ENCODE measurements around the gene FAM228B. TPM values are rescaled to one million over a fixed set of nuclear protein-coding genes. Genes with fewer than 3 reads are reported as not detected.

Gene FAM228B
- total and polyA plus RNA-seq, 2 donors (not counting 1 experiment from before 2014, with no cell fraction given) = 11.9 to 13.1 TPM

DNA sequence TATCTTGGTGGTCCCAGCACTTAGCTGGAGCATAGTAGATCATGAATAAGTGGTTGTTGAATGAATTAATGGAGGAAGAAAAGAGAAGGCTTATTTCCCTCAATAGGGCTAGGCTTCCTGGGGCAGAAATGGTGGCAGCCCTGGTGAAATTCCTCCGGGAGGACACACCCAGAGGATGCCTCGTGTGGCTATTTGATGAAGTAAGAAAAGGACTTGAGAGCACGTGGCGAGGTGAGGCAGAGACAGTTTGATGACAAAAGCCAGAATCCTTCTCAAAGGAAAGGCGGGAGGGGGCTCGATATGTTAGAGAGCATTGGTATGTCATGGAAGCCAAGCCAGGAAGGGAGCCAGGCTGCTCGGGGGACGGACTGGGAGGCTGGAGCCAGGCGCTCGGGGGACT is 66.3 kb downstream of the FAM228B start:
- no peak overlapping the region for H3K4me3 ChIP-seq (replicated peaks in 1 of 4; ENCODE audit: control extremely low read depth in 1 of 4, insufficient read depth in 1 of 4, low read depth in 3 of 4, low read length in 4 of 4)
- H3K9ac ChIP-seq (ENCODE audit: insufficient read depth, low read length) = no peak overlapping the region
- H3K27me3 ChIP-seq (ENCODE audit: control insufficient read depth, insufficient read depth, low read length) = no peaks in the 10 kb centered on the region
- H3K4me2 ChIP-seq (ENCODE audit: extremely low read depth, insufficient read depth, low read length) = no peak overlapping the region
- no peaks in the 10 kb centered on the region for H3K9me3 ChIP-seq (ENCODE audit: control insufficient read depth, insufficient read depth, low read depth, low read length)
- H3K4me1 ChIP-seq (ENCODE audit: control insufficient read depth, extremely low read depth, insufficient read depth, low read length) = no peaks in the 10 kb centered on the region
- H4K20me1 ChIP-seq (ENCODE audit: control insufficient read depth, extremely low read depth, insufficient read depth, low read length) = no peaks in the 10 kb centered on the region
- TF ChIP-seq, protein P1, sequence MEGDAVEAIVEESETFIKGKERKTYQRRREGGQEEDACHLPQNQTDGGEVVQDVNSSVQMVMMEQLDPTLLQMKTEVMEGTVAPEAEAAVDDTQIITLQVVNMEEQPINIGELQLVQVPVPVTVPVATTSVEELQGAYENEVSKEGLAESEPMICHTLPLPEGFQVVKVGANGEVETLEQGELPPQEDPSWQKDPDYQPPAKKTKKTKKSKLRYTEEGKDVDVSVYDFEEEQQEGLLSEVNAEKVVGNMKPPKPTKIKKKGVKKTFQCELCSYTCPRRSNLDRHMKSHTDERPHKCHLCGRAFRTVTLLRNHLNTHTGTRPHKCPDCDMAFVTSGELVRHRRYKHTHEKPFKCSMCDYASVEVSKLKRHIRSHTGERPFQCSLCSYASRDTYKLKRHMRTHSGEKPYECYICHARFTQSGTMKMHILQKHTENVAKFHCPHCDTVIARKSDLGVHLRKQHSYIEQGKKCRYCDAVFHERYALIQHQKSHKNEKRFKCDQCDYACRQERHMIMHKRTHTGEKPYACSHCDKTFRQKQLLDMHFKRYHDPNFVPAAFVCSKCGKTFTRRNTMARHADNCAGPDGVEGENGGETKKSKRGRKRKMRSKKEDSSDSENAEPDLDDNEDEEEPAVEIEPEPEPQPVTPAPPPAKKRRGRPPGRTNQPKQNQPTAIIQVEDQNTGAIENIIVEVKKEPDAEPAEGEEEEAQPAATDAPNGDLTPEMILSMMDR (conservative IDR thresholded peaks at IDR 0.05 in 1 of 2, IDR thresholded peaks at IDR 0.05 in 1 of 2; ENCODE audit: low read depth in 1 of 2, low read length in 2 of 2) = no peak
- no peak for TF ChIP-seq EZH2 (IDR thresholded peaks at IDR 0.05; ENCODE audit: low read length, missing control alignments)
- H3K27ac ChIP-seq (ENCODE audit: insufficient read depth, low read length) = no peak overlapping the region
- no peak overlapping the region for H2AFZ ChIP-seq (ENCODE audit: low read length)
- H3K36me3 ChIP-seq (ENCODE audit: control insufficient read depth, insufficient read depth, low read length) = no peaks in the 10 kb centered on the region
- no peaks in the 10 kb centered on the region for H3K79me2 ChIP-seq (ENCODE audit: control insufficient read depth, insufficient read depth, low read length)
- DNase-seq (ENCODE audit: low read depth in 2 of 2) = no peak

DNA sequence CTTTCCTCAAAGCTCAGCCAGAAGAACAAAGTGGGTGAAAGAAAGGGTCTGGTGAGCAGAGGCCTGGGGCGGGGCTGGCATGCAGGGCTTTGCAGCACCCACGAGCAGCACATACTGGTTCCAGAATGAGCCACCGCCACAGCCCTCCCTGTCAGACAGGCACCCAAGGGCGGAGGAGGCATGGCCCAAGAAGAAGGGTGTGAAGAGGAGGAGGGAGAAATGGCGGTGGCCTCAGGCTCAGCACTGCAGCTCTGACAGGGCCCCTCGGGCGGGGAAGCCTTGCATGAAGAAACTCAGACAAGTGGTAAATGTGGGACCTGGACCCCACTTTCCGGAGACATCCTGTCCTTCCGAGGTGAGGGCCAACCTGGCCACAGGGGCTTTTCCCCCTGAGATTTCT is 67.2 kb downstream of the FAM228B start:
- H3K27ac ChIP-seq (ENCODE audit: insufficient read depth, low read length) = no peak overlapping the region
- no peaks in the 10 kb centered on the region for H3K4me1 ChIP-seq (ENCODE audit: control insufficient read depth, extremely low read depth, insufficient read depth, low read length)
- H3K9ac ChIP-seq (ENCODE audit: insufficient read depth, low read length) = no peak overlapping the region
- H4K20me1 ChIP-seq (ENCODE audit: control insufficient read depth, extremely low read depth, insufficient read depth, low read length) = no peaks in the 10 kb centered on the region
- no peak overlapping the region for H3K4me2 ChIP-seq (ENCODE audit: extremely low read depth, insufficient read depth, low read length)
- TF ChIP-seq, protein P1 (conservative IDR thresholded peaks at IDR 0.05 in 1 of 2, IDR thresholded peaks at IDR 0.05 in 1 of 2; ENCODE audit: low read depth in 1 of 2, low read length in 2 of 2) = no peak
- no peak for TF ChIP-seq EZH2 (IDR thresholded peaks at IDR 0.05; ENCODE audit: low read length, missing control alignments)
- H2AFZ ChIP-seq (ENCODE audit: low read length) = no peak overlapping the region
- DNase-seq (ENCODE audit: low read depth in 2 of 2) = no peak
- no peak overlapping the region for H3K4me3 ChIP-seq (replicated peaks in 1 of 4; ENCODE audit: control extremely low read depth in 1 of 4, insufficient read depth in 1 of 4, low read depth in 3 of 4, low read length in 4 of 4)
- no peaks in the 10 kb centered on the region for H3K36me3 ChIP-seq (ENCODE audit: control insufficient read depth, insufficient read depth, low read length)
- H3K27me3 ChIP-seq (ENCODE audit: control insufficient read depth, insufficient read depth, low read length) = no peaks in the 10 kb centered on the region
- H3K79me2 ChIP-seq (ENCODE audit: control insufficient read depth, insufficient read depth, low read length) = no peaks in the 10 kb centered on the region
- H3K9me3 ChIP-seq (ENCODE audit: control insufficient read depth, insufficient read depth, low read depth, low read length) = no peaks in the 10 kb centered on the region

DNA sequence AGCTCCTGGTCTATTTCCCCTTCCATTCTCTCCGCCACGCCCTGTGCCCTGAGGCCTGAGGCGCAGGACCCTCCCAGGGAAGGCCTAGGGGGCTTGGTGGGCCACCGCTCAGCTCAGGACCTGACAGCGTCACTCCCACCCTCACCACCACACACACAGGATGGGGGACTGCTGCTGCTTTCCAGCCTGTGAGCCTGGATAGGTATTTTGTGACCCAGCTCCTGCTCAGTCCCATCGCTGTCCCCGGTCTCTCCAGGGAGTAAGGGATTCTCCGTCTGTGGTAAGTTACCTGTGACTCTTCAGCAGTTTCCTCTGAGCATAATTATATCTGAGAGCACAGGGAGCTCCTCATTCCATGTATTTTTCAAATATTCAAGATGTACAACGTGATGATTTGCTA is 67.9 kb downstream of the FAM228B start:
- no peak for DNase-seq (ENCODE audit: low read depth in 2 of 2)
- H3K4me3 ChIP-seq (replicated peaks in 1 of 4; ENCODE audit: control extremely low read depth in 1 of 4, insufficient read depth in 1 of 4, low read depth in 3 of 4, low read length in 4 of 4) = no peak overlapping the region
- TF ChIP-seq EZH2 (IDR thresholded peaks at IDR 0.05; ENCODE audit: low read length, missing control alignments) = no peak
- TF ChIP-seq, protein P1 (conservative IDR thresholded peaks at IDR 0.05 in 1 of 2, IDR thresholded peaks at IDR 0.05 in 1 of 2; ENCODE audit: low read depth in 1 of 2, low read length in 2 of 2) = no peak
- H3K9ac ChIP-seq (ENCODE audit: insufficient read depth, low read length) = no peak overlapping the region
- no peak overlapping the region for H3K27ac ChIP-seq (ENCODE audit: insufficient read depth, low read length)
- no peak overlapping the region for H2AFZ ChIP-seq (ENCODE audit: low read length)
- H3K27me3 ChIP-seq (ENCODE audit: control insufficient read depth, insufficient read depth, low read length) = no peaks in the 10 kb centered on the region
- no peaks in the 10 kb centered on the region for H4K20me1 ChIP-seq (ENCODE audit: control insufficient read depth, extremely low read depth, insufficient read depth, low read length)
- no peaks in the 10 kb centered on the region for H3K9me3 ChIP-seq (ENCODE audit: control insufficient read depth, insufficient read depth, low read depth, low read length)
- no peak overlapping the region for H3K4me2 ChIP-seq (ENCODE audit: extremely low read depth, insufficient read depth, low read length)
- H3K4me1 ChIP-seq (ENCODE audit: control insufficient read depth, extremely low read depth, insufficient read depth, low read length) = no peaks in the 10 kb centered on the region
- H3K79me2 ChIP-seq (ENCODE audit: control insufficient read depth, insufficient read depth, low read length) = no peaks in the 10 kb centered on the region
- no peaks in the 10 kb centered on the region for H3K36me3 ChIP-seq (ENCODE audit: control insufficient read depth, insufficient read depth, low read length)

Measured in fibroblast of lung (primary cell).